Chondrocyte (in vitro differentiated cells): ENCODE data around the gene PEAK1. TPM values are rescaled to one million over a fixed set of nuclear protein-coding genes. Genes with fewer than 3 reads are reported as not detected.
A peak's percentile ranks its signal among the peaks of the same experiment; 100 is the strongest.

Experiments
- DNase-seq: peaks from one replicate; pipeline ENCODE4 v3.0.0; 2021; ENCODE audit warnings: mixed read lengths, low spot score
- H3K27ac Mint-ChIP-seq: one replicate; pipeline ENCODE4 v1.8.0; 2021; ENCODE audit warnings: mild to moderate bottlenecking, moderate library complexity, mixed read lengths; ENCODE audit not compliant: unreplicated experiment
- H3K27me3 Mint-ChIP-seq: 2 replicates; pipeline ENCODE4 v1.8.0; 2021; ENCODE audit warnings: low read depth, mixed read lengths
- H3K36me3 Mint-ChIP-seq: 2 replicates; pipeline ENCODE4 v1.8.0; 2021; ENCODE audit warnings: low read depth, mixed read lengths
- H3K4me1 Mint-ChIP-seq: 2 replicates; pipeline ENCODE4 v1.8.0; 2021; ENCODE audit warnings: low read depth, mild to moderate bottlenecking, mixed read lengths
- H3K4me3 Mint-ChIP-seq: one replicate; pipeline ENCODE4 v1.8.0; 2021; ENCODE audit warnings: mild to moderate bottlenecking, moderate library complexity, mixed read lengths; ENCODE audit not compliant: unreplicated experiment
- H3K9me3 Mint-ChIP-seq: 2 replicates; pipeline ENCODE4 v1.8.0; 2021; ENCODE audit warnings: low read depth, mixed read lengths
- CTCF ChIP-seq: fragments of 200-600 bp; sonication (generic); IDR thresholded peaks from 2 replicates; pipeline ENCODE4 v1.5.0; 2021; ENCODE audit warnings: antibody characterized with exemption, mild to moderate bottlenecking, moderate library complexity
- total RNA-seq: library from RNA; stranded (reverse); gene quantifications from 3 replicates; pipeline ENCODE4 v1.2.1, GENCODE V29; 2021

PEAK1 gene
- total RNA-seq, 1 donor from 2014 or later: 143 TPM

- peaks cover 47% of the 10 kb centered on the region for H3K4me1 Mint-ChIP-seq
- no peaks in the 10 kb centered on the region for H3K27me3 Mint-ChIP-seq
- peaks cover 2% of the 10 kb centered on the region for H3K36me3 Mint-ChIP-seq
- no peaks in the 10 kb centered on the region for H3K9me3 Mint-ChIP-seq
- no peak for DNase-seq
- H3K27ac Mint-ChIP-seq: no peak overlapping the region
- no peak overlapping the region for H3K4me3 Mint-ChIP-seq
- no peak for TF ChIP-seq CTCF
Observed at GRCh38 chr15:77311020-77311419, 108.9 kb downstream of the PEAK1 start.

- Mint-ChIP-seq H3K27me3 (no peaks in the 10 kb centered on the region), H3K4me3 (no peak overlapping the region), H3K36me3 (peaks cover 2% of the 10 kb centered on the region), H3K4me1 (peaks cover 45% of the 10 kb centered on the region), H3K27ac (no peak overlapping the region), H3K9me3 (no peaks in the 10 kb centered on the region)
- TF ChIP-seq CTCF: no peak
- DNase-seq: no peak
Observed at GRCh38 chr15:77309392-77309791, 110.5 kb downstream of the PEAK1 start.

GRCh38 chr15:77305953-77306352, 114.0 kb downstream of the PEAK1 start:
- Mint-ChIP-seq H3K36me3 (no peaks in the 10 kb centered on the region), H3K4me1 (peaks cover 36% of the 10 kb centered on the region), H3K27me3 (no peaks in the 10 kb centered on the region), H3K9me3 (no peaks in the 10 kb centered on the region), H3K4me3 (no peak overlapping the region), H3K27ac (no peak overlapping the region)
- TF ChIP-seq CTCF: no peak
- no peak for DNase-seq

GRCh38 chr15:77296773-77297337, 123.0 kb downstream of the PEAK1 start:
- no peak for TF ChIP-seq CTCF
- Mint-ChIP-seq H3K27me3 (no peaks in the 10 kb centered on the region), H3K4me3 (no peak overlapping the region), H3K9me3 (no peaks in the 10 kb centered on the region), H3K36me3 (no peaks in the 10 kb centered on the region), H3K4me1 (peaks cover 32% of the 10 kb centered on the region), H3K27ac (no peak overlapping the region)
- DNase-seq: no peak

GRCh38 chr15:77295446-77295845, 124.5 kb downstream of the PEAK1 start:
- DNase-seq: no peak

More at GRCh38 chr15:77295446-77295845, 124.5 kb downstream of the PEAK1 start:
- peaks cover 36% of the 10 kb centered on the region for H3K4me1 Mint-ChIP-seq
- peak overlapping the region; percentile 75 for H3K27ac Mint-ChIP-seq
- no peak for TF ChIP-seq CTCF
- no peaks in the 10 kb centered on the region for H3K27me3 Mint-ChIP-seq
- H3K36me3 Mint-ChIP-seq: no peaks in the 10 kb centered on the region
- H3K9me3 Mint-ChIP-seq: no peaks in the 10 kb centered on the region
- H3K4me3 Mint-ChIP-seq: no peak overlapping the region
